ENCODE results near the gene POLR2B.

POLR2B gene

GRCh38 chr4:56977321-56978012 lies 1.2 kb upstream of the POLR2B start, which contains the start of gene NOA1 (continued):
- peak; percentile 77 for TF ChIP-seq IKZF3 (tag by site-specific recombination; IDR thresholded peaks at IDR 0.05)
- TF ChIP-seq, protein P1, sequence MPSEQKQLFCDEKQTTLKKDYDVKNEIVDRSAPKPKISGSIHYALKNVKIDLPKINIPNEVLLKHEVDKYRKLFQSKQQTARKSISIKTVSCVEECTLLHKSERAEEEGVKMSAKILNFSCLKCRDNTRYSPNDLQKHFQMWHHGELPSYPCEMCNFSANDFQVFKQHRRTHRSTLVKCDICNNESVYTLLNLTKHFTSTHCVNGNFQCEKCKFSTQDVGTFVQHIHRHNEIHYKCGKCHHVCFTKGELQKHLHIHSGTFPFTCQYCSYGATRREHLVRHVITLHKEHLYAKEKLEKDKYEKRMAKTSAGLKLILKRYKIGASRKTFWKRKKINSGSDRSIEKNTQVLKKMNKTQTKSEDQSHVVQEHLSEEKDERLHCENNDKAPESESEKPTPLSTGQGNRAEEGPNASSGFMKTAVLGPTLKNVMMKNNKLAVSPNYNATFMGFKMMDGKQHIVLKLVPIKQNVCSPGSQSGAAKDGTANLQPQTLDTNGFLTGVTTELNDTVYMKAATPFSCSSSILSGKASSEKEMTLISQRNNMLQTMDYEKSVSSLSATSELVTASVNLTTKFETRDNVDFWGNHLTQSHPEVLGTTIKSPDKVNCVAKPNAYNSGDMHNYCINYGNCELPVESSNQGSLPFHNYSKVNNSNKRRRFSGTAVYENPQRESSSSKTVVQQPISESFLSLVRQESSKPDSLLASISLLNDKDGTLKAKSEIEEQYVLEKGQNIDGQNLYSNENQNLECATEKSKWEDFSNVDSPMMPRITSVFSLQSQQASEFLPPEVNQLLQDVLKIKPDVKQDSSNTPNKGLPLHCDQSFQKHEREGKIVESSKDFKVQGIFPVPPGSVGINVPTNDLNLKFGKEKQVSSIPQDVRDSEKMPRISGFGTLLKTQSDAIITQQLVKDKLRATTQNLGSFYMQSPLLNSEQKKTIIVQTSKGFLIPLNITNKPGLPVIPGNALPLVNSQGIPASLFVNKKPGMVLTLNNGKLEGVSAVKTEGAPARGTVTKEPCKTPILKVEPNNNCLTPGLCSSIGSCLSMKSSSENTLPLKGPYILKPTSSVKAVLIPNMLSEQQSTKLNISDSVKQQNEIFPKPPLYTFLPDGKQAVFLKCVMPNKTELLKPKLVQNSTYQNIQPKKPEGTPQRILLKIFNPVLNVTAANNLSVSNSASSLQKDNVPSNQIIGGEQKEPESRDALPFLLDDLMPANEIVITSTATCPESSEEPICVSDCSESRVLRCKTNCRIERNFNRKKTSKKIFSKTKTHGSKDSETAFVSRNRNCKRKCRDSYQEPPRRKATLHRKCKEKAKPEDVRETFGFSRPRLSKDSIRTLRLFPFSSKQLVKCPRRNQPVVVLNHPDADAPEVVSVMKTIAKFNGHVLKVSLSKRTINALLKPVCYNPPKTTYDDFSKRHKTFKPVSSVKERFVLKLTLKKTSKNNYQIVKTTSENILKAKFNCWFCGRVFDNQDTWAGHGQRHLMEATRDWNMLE (tag by site-specific recombination; conservative IDR thresholded peaks at IDR 0.05; ENCODE audit: low read depth): 0 out of 2 replicates have a peak, but pooled peaks have one; percentile 18
- TF ChIP-seq, protein P2, sequence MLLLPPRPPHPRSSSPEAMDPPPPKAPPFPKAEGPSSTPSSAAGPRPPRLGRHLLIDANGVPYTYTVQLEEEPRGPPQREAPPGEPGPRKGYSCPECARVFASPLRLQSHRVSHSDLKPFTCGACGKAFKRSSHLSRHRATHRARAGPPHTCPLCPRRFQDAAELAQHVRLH (tag by site-specific recombination; IDR thresholded peaks at IDR 0.05): no peak
- TF ChIP-seq ZNF341 (tag by site-specific recombination; IDR thresholded peaks at IDR 0.05; ENCODE audit: low read depth): peak; percentile 83
- 0 out of 2 replicates have a peak, but pooled peaks have one; percentile 11 for TF ChIP-seq ZSCAN23 (tag by site-specific recombination; IDR thresholded peaks at IDR 0.05)
- no peak for TF ChIP-seq ZNF169 (tag by site-specific recombination; IDR thresholded peaks at IDR 0.05)
- peak; percentile 23; the same call in 1 of the 2 replicates for TF ChIP-seq ZNF76 (tag by site-specific recombination; IDR thresholded peaks at IDR 0.05; ENCODE audit: borderline replicate concordance, low read depth)
- TF ChIP-seq ZNF10 (tag by site-specific recombination; IDR thresholded peaks at IDR 0.05): no peak
- no peak for TF ChIP-seq TCF7L2 (IDR thresholded peaks at IDR 0.05; ENCODE audit: borderline replicate concordance, low read depth, low read length)
- TF ChIP-seq REPIN1 (tag by site-specific recombination; IDR thresholded peaks at IDR 0.05; ENCODE audit: low read depth): no peak
- TF ChIP-seq ZNF26 (tag by site-specific recombination; IDR thresholded peaks at IDR 0.05): no peak
- TF ChIP-seq ZNF140 (tag by site-specific recombination; IDR thresholded peaks at IDR 0.05): no peak
- no peak for TF ChIP-seq ZIC2 (tag by site-specific recombination; IDR thresholded peaks at IDR 0.05)
- no peak for TF ChIP-seq ZBTB21 (tag by site-specific recombination; IDR thresholded peaks at IDR 0.05)
- no peak for TF ChIP-seq ZNF248 (tag by site-specific recombination; IDR thresholded peaks at IDR 0.05)
- no peak for TF ChIP-seq ZNF529 (tag by site-specific recombination; IDR thresholded peaks at IDR 0.05; ENCODE audit: insufficient replicate concordance)
- peak; percentile 92 for TF ChIP-seq ZNF335 (tag by site-specific recombination; conservative IDR thresholded peaks at IDR 0.05)
- TF ChIP-seq ZNF121 (tag by site-specific recombination; IDR thresholded peaks at IDR 0.05): no peak
- no peak for TF ChIP-seq ZNF138 (tag by site-specific recombination; IDR thresholded peaks at IDR 0.05; ENCODE audit: borderline replicate concordance)
- no peak for TF ChIP-seq ZNF488 (tag by site-specific recombination; IDR thresholded peaks at IDR 0.05)
- no peak; the same call in 1 of the 2 replicates for TF ChIP-seq ZBTB17 (tag by site-specific recombination; IDR thresholded peaks at IDR 0.05)
- peak; percentile 19; the same call in 1 of the 2 replicates for TF ChIP-seq KLF16 (tag by site-specific recombination; IDR thresholded peaks at IDR 0.05)
- TF ChIP-seq, protein P3, sequence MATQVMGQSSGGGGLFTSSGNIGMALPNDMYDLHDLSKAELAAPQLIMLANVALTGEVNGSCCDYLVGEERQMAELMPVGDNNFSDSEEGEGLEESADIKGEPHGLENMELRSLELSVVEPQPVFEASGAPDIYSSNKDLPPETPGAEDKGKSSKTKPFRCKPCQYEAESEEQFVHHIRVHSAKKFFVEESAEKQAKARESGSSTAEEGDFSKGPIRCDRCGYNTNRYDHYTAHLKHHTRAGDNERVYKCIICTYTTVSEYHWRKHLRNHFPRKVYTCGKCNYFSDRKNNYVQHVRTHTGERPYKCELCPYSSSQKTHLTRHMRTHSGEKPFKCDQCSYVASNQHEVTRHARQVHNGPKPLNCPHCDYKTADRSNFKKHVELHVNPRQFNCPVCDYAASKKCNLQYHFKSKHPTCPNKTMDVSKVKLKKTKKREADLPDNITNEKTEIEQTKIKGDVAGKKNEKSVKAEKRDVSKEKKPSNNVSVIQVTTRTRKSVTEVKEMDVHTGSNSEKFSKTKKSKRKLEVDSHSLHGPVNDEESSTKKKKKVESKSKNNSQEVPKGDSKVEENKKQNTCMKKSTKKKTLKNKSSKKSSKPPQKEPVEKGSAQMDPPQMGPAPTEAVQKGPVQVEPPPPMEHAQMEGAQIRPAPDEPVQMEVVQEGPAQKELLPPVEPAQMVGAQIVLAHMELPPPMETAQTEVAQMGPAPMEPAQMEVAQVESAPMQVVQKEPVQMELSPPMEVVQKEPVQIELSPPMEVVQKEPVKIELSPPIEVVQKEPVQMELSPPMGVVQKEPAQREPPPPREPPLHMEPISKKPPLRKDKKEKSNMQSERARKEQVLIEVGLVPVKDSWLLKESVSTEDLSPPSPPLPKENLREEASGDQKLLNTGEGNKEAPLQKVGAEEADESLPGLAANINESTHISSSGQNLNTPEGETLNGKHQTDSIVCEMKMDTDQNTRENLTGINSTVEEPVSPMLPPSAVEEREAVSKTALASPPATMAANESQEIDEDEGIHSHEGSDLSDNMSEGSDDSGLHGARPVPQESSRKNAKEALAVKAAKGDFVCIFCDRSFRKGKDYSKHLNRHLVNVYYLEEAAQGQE (tag by site-specific recombination; IDR thresholded peaks at IDR 0.05): 0 out of 2 replicates have a peak, but pooled peaks have one; percentile 8
- TF ChIP-seq ZSCAN16 (tag by site-specific recombination; IDR thresholded peaks at IDR 0.05): no peak
- TF ChIP-seq, protein P4, sequence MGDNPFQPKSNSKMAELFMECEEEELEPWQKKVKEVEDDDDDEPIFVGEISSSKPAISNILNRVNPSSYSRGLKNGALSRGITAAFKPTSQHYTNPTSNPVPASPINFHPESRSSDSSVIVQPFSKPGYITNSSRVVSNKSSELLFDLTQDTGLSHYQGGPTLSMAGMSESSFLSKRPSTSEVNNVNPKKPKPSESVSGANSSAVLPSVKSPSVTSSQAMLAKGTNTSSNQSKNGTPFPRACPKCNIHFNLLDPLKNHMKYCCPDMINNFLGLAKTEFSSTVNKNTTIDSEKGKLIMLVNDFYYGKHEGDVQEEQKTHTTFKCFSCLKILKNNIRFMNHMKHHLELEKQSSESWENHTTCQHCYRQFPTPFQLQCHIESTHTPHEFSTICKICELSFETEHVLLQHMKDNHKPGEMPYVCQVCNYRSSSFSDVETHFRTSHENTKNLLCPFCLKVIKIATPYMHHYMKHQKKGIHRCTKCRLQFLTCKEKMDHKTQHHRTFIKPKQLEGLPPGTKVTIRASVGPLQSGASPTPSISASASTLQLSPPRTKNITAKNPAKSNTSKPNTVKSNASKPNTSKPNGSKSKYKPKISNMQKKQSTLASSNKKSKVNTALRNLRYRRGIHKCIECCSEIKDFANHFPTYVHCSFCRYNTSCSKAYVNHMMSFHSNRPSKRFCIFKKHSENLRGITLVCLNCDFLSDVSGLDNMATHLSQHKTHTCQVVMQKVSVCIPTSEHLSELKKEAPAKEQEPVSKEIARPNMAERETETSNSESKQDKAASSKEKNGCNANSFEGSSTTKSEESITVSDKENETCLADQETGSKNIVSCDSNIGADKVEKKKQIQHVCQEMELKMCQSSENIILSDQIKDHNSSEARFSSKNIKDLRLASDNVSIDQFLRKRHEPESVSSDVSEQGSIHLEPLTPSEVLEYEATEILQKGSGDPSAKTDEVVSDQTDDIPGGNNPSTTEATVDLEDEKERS (tag by site-specific recombination; IDR thresholded peaks at IDR 0.05): 0 out of 2 replicates have a peak, but pooled peaks have one; percentile 88
